Measurements from ENCODE around the gene PRDM7.
A peak's percentile ranks its signal among the peaks of the same experiment; 100 is the strongest.
"Not testable (repeated sequence)": the region's sequence is repeated elsewhere in the genome, so short reads cannot be mapped to it uniquely, and the experiment has no call there.

Gene PRDM7

GRCh38 chr16:90070440-90070839 is 6.7 kb downstream of the PRDM7 start:
- DNase-seq = no peak

GRCh38 chr16:90061437-90061836 is 15.7 kb downstream of the PRDM7 start:
- no peak for DNase-seq

GRCh38 chr16:90057738-90058173 is 19.4 kb downstream of the PRDM7 start:
- DNase-seq = no peak

- not testable (repeated sequence) for DNase-seq
Measured at GRCh38 chr16:90056521-90056920, 20.6 kb downstream of the PRDM7 start.

- DNase-seq = no peak
Measured at GRCh38 chr16:90055371-90055770, 21.8 kb downstream of the PRDM7 start.

GRCh38 chr16:90054554-90054953 is 22.6 kb downstream of the PRDM7 start:
- no peak for DNase-seq

GRCh38 chr16:90053902-90054500 is 23.1 kb downstream of the PRDM7 start:
- DNase-seq = no peak

GRCh38 chr16:90050969-90051368 is 26.2 kb downstream of the PRDM7 start:
- no peak for DNase-seq

GRCh38 chr16:90048737-90049330 is 28.3 kb downstream of the PRDM7 start:
- DNase-seq = no peak

- DNase-seq = no peak
Measured at GRCh38 chr16:90048347-90048722, 28.8 kb downstream of the PRDM7 start.

GRCh38 chr16:90047714-90048346 is 29.3 kb downstream of the PRDM7 start:
- DNase-seq = no peak

- DNase-seq = no peak
Measured at GRCh38 chr16:90046971-90047713, 30.0 kb downstream of the PRDM7 start.

GRCh38 chr16:90046122-90046970 is 30.8 kb downstream of the PRDM7 start:
- peak; percentile 19 for DNase-seq

GRCh38 chr16:90044111-90044551 is 33.0 kb downstream of the PRDM7 start:
- no peak for DNase-seq

- DNase-seq = no peak
Measured at GRCh38 chr16:90043526-90043925, 33.6 kb downstream of the PRDM7 start.

- DNase-seq = no peak
Measured at GRCh38 chr16:90042946-90043514, 34.1 kb downstream of the PRDM7 start.

- DNase-seq = no peak
Measured at GRCh38 chr16:90041896-90042473, 35.1 kb downstream of the PRDM7 start.

- no peak for DNase-seq
Measured at GRCh38 chr16:90040152-90041023, 36.7 kb downstream of the PRDM7 start.

GRCh38 chr16:90037276-90037675 is 39.9 kb downstream of the PRDM7 start:
- no peak for DNase-seq

- no peak for DNase-seq
Measured at GRCh38 chr16:90035902-90036301, 41.2 kb downstream of the PRDM7 start.

GRCh38 chr16:90034504-90034903 is 42.6 kb downstream of the PRDM7 start:
- DNase-seq = no peak

Measured in NCI-H1694 (cell line).